ENCODE results near the gene RNF38.
"Not testable (repeated sequence)": the region's sequence is repeated elsewhere in the genome, so short reads cannot be mapped to it uniquely, and the experiment has no call there.

Gene RNF38

DNA sequence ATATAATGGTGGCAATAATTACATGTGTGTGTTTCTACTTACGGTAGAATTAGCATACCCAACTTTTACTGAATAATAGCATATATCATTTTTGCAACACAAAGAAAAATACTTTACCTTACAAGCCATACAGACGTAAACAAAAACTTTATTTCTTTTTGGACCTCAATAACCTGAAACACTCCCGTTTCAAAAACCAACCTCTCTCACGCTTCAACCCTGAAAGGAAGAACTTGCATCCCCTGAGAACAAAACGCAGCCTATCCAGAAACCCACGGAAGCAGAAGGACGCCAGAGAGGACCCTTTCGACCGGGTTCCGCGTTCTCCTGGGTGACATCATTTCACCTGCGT lies at the start of gene RNF38:
TSS of gene RNF38 (minus strand) at position 290 of the 352 bp plus-strand sequence. CDS start at position 129, 161 bp downstream.
- no peak for DNase-seq

DNA sequence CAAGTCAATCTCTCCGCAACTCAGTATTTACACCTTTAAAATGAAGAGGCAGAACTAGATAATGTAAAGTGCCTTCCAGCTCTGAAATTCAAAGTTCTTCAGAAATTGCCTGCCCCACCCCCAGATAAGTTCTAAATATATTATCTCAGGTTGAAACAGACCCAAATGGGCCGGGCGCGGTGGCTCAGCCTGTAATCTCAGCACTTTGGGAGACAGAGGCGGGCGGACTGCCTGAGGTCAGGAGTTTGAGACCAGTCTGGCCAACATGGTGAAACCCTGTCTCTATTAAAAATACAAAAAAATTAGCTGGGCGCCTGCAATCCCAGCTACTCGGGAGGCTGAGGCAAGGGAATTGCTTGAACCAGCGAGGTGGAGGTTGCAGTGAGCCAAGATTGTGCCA lies 48.5 kb upstream of the RNF38 start:
- DNase-seq = not testable (repeated sequence)

DNA sequence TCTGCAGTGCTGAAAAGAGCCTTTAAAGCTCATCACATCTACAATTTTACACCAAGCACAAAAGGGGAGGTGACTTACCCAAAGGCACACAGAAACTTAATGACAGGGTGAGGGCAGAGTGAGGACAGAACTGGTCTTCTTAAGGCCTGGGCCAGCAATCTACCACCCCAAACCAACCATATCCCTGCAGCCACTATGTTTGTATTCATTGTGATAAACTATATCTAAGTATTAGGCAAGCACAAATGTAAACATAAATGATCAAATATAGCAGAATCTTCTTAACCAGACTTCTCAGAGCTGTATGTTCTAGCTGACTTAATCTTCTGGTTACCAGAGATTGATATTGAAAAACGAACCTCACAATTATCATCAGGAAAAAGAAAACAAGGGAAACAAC lies 47.9 kb upstream of the RNF38 start:
- DNase-seq = no peak

DNA sequence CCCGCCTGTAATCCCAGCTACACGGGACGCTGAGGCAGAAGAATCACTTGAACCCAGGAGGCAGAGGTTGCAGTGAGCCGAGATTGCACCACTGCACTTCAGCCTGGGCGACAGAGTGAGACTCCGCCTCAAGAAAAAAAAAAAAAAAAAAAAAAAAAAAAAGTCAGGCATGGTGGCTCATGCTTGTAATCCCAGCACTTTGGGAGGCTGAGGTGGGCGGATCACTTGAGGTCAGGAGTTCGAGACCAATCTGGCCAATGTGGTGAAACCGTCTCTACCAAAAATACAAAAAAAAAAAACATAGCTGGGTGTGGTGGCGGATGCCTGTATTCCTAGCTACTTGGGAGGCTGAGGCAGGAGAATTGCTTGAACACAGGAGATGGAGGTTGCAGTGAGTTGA lies 46.6 kb upstream of the RNF38 start:
- DNase-seq = not testable (repeated sequence)

DNA sequence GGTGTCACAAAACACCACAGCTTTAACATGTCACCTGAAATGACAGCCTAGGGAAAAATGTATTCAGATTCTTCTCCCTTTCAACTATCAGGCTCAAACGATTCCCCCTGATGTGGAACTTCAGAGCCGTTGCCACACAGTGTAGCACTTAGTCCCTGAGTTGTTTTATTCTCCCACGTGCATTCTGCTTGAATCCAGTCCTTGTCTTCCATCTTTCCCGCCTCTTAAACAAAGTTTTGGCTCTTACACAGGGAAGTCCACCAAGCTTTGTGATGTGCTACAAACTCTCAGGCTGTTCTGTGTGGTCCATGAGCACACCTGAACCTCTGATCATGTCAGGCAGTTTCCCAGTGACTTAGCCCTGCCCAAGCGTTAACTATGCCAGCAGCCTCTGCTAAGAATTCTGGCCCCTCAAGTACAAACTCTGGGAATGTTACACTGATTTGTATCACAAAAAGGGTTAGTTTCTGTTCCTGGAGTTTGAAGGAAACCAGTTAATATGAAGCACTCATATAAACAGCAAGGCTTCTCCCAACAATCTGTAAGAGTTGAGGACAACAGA lies 45.8 kb upstream of the RNF38 start:
- no peak for DNase-seq

DNA sequence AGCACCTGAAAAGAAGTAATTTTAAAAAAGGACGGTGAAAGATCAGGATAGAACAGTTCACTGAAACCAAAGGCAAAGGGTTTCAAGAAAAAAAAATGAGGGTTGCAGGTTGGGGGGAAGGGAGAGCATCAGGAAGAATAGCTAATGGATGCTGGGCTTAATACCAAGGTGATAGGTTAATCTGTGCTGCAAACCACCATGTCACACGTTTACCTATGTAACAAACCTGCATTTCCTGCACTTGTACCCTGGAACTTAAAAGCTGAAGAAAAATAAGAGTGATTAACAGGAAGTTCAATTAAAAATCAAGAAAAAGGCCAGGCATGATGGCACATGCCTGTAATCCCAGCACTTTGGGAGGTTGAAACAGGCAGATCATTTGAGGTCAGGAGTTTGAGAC lies 44.1 kb upstream of the RNF38 start:
- DNase-seq = no peak

DNA sequence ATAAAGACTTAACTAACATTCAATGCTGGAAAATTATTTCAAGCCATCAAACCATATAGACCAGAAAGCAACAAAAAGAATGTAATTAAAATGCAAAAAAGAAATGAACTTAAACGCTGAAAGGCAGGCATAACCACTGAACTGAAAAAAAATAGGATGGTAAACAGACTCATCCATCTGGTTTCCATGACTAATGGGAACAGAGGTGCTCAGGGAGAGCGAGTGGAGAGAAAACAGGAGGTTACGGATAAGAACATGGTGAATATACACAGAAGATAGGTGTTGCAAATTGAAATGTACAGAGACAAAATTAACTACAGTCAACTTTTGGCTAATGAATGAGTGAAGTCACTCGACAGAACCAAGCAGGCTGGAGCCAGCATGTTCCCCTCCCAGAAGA lies 43.5 kb upstream of the RNF38 start:
- no peak for DNase-seq

DNA sequence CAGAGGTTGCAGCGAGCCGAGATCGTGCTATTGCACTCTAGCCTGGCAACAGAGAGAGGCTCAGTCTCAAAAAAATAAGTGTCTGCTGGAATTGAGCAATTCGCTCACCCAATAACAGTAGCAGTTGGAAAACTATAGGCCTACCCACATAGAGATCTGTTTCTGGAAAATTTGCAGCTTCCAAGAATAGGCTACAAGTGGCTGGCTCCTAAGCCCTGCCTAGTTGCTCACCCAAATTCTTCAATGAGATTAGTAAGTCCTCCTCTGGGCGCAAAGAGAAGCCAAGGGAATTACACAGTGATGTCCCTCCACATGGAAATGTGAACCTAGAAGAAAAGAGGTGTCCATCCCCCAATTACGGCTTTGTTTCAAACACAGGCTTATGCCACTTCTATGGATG lies 42.6 kb upstream of the RNF38 start:
- DNase-seq = no peak

DNA sequence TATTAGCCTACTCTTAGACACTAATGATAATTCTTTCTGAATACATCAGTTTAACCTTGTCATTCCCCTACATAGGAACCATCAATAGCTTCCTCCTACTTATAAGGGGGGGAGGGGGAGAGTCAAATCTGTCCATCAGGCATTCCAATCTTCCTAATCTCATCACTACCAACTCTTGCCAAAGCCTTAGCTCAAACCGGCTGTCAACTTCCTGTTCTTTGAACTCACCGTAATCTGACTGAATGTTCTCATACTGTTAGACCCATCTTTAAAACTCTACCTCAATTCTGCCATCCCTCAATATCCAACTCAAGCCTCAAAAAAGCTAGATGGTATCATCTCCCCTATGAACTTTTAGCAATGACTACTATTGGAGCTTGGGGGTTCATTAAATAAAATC lies 41.9 kb upstream of the RNF38 start:
- DNase-seq = no peak

DNA sequence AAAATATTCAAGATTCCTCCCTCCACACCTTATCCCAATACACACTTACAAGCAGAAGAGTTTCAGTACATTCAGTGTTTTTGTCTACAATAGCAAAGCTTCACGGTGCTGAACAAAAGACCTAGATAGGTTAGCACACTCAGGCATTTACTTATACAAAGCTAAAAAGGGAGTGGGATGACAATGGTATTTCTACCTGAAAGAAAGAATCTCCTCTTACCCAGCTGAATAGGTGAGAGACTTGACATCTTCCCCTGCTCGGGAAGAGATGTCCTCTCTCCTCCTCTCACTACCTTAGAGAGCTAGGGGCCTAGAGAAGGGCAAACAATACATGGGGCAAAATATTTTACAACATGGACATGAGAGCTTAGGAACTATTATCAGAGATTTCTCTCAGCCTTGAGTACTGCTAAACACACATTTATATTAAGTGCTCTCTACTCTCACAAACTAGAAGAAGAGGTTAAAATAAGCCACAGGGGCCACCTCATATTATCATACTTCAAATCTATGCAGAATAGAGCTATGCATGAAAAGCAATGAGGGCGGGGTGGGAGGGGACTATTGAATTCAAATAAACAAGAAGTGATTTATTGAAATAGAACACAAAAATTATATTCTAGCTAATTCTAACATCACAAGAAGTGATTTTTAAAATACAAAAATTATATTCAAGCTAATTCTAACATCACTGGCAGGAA lies 38.6 kb upstream of the RNF38 start:
- DNase-seq = no peak

DNA sequence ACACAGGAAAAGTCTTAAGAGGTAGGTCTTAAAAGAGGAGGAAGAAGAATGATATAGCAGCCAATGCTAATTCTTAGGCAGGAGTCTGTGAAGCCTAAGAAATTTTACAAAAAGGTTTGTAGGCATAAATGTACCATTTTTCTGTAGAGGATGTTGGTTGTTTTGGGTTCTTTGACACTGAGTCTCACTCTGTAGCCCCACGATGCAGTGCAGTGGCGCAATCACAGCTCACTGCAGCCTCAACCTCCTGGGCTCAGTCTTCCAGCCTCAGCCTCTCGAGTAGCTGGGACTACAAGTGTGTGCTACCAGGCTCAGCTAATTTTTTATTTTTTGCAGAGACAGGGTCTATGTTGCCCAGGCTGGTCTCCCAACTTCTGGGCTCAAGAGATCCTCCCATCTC lies 37.7 kb upstream of the RNF38 start:
- no peak for DNase-seq

DNA sequence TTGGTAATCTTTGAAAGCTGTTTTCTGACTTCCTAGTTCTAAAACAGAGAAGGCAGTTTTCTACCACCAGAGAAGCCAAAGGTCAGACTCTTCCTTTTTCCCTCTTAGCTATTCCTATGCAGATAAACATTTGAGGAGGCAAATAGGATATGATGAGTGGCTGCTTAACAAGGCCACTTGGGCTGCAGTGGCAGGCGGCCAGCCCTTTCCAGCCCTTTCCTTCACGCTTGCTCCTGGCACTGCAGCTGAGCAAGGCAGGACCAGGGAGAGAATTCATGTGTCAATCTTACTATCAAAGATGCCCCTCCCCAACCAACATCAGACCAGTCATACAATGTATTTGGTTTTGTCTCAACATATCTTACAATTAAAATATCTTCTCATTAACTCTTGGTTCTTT lies 36.8 kb upstream of the RNF38 start:
- no peak for DNase-seq

DNA sequence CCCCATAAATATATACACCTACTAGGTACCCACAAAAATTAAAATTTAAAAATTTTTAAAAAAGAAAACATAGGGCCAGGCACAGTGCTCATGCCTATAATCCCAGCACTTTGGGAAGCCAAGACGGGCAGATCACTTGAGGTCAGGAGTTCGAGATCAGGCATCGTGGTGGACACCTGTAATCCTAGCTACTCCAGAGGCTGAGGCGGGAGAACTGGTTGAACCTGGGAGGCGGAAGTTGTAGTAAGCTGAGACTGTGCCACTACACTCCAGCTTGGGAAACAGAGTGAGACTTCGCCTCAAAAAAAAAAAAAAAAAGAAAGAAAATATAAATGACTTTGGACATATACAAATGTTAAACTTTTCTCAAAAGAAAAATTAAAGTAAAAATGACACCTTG lies 33.3 kb upstream of the RNF38 start:
- DNase-seq = no peak

DNA sequence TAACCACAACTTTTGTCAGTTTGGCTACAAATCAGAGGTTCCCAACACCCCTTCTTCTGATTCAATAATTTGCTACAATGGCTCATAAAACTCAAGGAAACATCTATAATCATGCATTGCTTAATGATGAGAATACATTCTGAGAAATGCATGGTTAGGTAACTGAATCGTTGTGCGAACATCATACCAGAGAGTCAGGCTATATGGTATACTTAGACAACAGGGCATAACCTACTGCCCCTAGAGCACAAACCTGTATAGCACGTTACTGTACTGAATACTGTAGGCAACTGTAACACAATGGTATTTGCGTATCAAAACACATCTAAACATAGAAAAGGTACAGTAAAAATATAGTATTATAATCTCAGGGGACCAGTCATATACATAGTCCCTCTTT lies 31.0 kb upstream of the RNF38 start:
- DNase-seq = no peak

DNA sequence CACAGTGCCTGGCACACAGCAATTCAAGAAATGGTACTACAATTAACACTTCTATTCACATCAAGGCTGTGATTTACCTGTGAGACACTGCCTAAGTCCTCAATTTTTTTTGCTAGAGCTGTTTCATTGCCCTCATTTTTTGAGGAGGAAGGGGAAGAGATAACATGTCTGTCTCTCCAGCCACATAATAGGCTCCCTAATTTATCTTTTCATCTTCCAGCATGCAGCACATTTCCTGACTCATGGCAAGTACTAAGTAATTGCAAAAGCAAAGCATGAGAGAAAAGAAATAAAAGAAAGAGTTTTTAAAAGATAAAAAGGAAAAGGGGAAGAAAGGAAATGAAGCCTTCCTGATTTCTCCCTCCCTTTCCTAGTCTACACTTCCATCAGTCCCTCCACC lies 26.9 kb upstream of the RNF38 start:
- DNase-seq = no peak

DNA sequence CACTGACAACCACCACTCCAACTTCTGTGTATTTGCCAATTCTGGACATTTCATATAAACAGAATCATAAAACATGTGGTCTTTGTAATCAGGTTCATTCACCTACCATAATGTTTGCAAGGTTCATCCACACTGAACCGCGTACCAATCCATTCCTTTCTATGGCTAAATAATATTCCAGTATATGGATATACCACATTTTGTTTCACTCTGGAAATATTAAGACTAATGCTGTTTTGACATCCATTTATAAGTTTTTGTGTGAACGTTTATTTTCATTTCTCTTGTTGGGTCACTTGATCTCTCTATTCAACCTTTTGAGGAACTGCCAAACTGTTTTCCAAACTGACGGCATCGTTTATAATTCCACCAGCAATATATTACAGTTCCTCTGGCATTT lies 26.3 kb upstream of the RNF38 start:
- DNase-seq = no peak

DNA sequence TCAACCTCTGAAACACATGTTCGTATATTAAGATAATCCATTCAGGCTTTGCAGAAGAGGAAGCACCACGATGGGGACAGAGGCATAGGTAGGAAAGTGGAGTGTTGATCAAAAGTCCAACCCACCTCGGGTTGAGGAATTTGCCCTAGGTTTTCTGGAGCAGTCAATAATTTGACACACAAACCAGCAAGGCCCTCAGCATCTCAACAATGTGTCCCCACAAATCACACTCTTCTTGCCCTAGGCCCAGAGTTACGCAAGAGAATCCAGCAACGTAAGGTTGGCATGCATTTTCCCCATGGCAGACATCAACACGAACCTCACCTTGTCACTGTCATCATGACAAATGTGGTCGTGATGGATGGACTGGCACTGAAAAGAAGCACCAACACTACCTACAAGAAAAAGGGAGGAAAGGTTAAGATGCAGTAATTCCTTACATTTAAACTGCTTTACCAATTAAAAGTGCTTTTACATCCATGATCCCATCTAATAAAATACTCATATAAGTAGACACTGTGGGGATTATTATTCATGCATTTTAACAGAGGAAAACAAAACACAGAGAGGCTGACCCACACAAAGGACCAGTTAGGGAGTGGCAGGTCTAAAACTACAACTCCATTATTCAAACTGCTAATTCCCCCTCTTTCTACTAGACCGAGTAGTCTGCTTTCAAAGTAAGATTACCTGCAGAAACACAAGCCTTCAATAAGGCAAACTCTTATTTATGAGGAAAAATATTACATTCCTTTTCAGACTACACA lies 24.4 kb upstream of the RNF38 start:
- DNase-seq = no peak

DNA sequence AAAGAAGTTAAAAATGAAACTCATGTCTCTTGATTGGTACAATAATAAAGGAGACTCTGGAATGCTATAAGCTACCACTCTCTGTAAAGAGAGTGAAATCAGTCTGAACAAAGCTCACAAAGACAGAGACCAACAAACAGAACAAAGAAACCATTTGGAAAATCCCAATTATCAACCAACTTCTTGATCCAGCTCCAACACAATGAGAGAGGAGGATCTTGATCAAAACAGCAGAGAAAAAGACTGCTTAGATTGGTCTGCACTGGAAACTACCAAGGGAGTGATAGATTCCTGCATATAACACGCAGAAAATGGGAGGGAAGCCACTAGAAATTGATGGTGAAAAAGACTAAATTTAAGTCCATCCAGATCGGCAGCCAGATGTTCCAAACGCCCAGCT lies 23.1 kb upstream of the RNF38 start:
- DNase-seq = no peak

DNA sequence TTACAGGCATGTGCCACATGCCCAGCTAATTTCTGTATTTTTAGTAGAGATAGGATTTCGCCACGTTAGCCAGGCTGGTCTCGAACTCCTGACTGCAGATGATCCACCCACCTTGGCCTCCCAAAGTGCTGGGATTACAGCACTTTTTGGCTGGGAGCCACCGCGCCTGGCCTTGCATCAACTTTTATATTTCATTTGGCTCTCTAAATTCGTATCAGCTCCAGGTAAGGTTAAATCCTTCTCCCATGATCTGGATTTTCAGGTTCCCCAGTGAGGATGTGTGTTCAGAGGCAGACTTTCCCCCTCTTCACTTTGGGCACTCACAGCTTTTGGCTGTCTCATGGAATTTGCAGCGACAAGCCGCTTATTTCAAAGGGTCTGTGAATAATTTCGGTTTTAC lies 16.8 kb upstream of the RNF38 start:
- DNase-seq = no peak

DNA sequence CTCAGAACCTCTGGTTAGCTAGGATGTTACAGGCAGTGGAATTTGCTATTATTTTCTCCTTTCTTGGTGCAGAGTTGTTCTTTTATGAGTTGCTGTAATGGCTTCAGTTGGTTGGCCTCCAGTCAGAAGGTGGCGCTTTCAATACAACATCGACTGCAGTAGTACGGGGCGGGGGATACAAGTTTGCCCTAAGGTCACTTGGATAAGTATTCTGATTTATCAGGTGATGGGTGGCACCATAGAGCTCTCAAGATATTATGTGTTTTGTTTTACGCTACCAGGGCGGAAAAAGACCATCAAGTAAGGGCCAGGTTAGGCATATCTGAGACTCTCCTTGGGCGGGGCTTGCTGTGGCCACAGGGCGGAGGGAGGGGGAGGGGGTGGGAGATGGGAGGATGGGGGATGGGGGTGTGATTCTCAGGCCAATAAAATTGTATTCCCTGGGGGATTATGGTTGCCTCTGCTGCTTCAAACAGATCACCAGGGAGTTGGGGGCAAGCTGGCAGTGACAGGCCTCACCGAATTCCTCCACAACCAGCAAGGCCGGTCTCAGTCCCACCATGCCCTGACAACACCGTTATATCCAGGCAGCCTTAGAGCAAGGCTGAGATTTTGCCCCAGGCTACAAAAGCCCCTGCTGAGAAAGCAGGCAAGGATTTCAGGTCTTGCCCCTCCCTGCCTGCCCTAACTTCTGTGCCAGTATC lies 15.9 kb upstream of the RNF38 start:
- no peak for DNase-seq

DNA sequence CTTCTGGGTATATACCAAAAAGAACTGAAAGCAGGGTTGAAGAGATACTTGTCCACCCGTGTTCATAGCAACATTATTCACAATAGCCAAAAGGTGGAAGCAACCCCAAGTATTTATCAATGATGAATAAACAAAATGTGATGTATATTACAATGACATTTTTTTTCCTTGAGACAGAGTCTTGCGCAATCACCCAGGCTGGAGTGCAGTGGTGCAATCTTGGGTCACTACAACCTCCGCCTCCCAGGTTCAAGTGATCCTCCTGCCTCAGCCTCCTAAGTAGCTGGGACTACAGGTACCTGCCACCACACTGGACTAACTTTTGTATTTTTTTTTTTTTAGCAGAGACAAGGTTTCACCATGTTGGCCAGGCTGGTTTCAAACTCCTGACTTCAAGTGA lies 11.3 kb upstream of the RNF38 start:
- DNase-seq = peak; percentile 50

DNA sequence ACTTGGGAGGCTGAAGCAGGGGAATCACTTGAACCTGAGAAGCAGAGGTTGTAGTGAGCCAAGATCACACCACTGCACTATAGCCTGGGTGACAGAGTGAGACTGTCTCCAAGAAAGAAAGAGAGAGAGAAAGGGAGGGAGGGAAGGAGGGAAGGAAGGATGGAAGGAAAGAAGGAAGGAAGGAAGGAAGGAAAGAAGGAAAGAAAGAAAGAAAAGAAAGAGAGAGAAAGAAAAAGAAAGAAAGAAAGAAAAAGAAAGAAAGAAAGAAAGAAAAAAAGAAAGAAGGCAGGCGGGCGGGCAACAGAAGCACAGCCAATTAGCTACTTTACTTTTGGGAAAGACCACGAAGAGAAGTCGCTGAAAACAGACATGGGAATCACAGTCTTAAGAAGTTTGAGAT lies 9.0 kb upstream of the RNF38 start:
- DNase-seq = not testable (repeated sequence)

DNA sequence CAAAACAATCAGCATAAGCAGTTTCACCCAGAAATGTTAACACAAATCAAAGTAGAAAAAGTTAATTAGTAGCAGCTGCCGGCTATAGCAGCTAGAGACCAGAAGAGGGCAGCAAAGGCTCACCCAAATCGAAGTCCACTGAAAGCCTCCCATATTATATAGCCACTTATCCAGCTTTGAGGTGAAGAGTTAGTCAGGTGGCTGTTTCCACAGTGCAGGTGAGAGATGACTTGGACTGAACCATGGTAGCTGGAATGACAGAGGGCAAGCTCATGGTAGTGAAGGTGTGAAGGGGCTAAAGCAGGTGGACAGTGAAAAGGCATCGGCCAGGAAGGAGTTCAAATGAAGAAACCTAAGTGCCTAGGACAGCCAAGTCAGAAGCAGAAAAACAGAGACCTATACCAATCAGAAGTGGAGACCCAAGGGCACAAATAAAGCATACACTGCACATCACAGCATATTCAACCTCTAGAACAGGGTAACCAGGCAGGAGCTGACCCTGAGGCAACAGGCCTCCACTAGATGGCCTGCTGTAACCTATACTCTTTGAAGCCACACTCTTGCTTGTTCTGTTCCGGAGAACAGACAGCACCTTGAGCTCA lies 7.2 kb upstream of the RNF38 start:
- DNase-seq = peak; percentile 67
